K562 (cell line): ENCODE data around the gene IGF1R. TPM values are rescaled to one million over a fixed set of nuclear protein-coding genes. Genes with fewer than 3 reads are reported as not detected.

Source experiments
- ATAC-seq: fragments of 200-7000 bp; cut with Tn5 transposase; 3 replicates; pipeline ENCODE4 v1.9.1; 2020; ENCODE audit warnings: moderate library complexity
- BruUV-seq: library from RNA; stranded (reverse); fragments of 400-500 nt; replicated peaks from 2 replicates; lab custom pipeline; 2021; lab: Mats Ljungman, UMichigan
- CTCF ChIA-PET: fragments of 300-600 bp; formaldehyde crosslinking; extraction: SDS; loops from one replicate; lab custom pipeline; 2021; ENCODE audit warnings: low intra/inter-chr PET ratio; lab: Yijun Ruan, JAX
- POLR2A ChIA-PET: fragments of 300-600, 350-650 bp; sonication (Branson Sonifier 250); formaldehyde crosslinking; extraction: SDS; loops from one replicate; lab custom pipeline; 2021; ENCODE audit warnings: antibody characterized with exemption, inconsistent platforms; lab: Yijun Ruan, JAX
- DNase-seq, 4 experiments: peaks; one replicate each; pipeline versions ENCODE4 v3.0.0 to v3.0.0-alpha.2; 2011 to 2018; ENCODE audit warnings: low spot score in 3 of 4, mixed read lengths in 3 of 4; ENCODE audit errors: extremely low read depth in 1 of 4
- FAIRE-seq: peaks from 2 replicates; lab custom pipeline; 2011; peaks lifted over from hg19 to GRCh38; lab: Jason Lieb, UNC
- H2AFZ ChIP-seq: 2 replicates; pipeline ENCODE4 v1.6.0; 2011; ENCODE audit warnings: low read depth, low read length, control low read depth, inconsistent platforms
- H3K27ac ChIP-seq: fragments of 200-600 bp; 3 replicates; pipeline ENCODE4 v1.8.0; 2011; ENCODE audit warnings: low read depth, mild to moderate bottlenecking, control low read depth, inconsistent platforms, low read length, moderate library complexity, mixed read lengths; ENCODE audit errors: extremely low read depth
- H3K27me3 ChIP-seq, 2 experiments: fragments of 300-600 bp in 1 of 2; 2 replicates in 1 of 2; 3 replicates in 1 of 2; pipeline versions ENCODE4 v1.6.0 to v1.8.0; 2011; ENCODE audit warnings: inconsistent platforms in 2 of 2, low read length in 2 of 2, mild to moderate bottlenecking in 1 of 2, mixed read lengths in 1 of 2, moderate library complexity in 1 of 2; ENCODE audit not compliant: control insufficient read depth in 2 of 2, insufficient read depth in 2 of 2
- H3K36me3 ChIP-seq: fragments of 300-600 bp; 3 replicates; pipeline ENCODE4 v1.8.0; 2011; ENCODE audit warnings: mild to moderate bottlenecking, low read length, inconsistent platforms; ENCODE audit not compliant: control insufficient read depth, insufficient read depth
- H3K4me1 ChIP-seq, 2 experiments: fragments of 200-600 bp in 1 of 2; replicated peaks in 1 of 2; 2 replicates in 1 of 2; 3 replicates in 1 of 2; pipeline versions ENCODE4 v1.5.1 to v1.8.0; 2011; ENCODE audit warnings: inconsistent platforms in 2 of 2, low read length in 2 of 2, mild to moderate bottlenecking in 1 of 2, mixed read lengths in 1 of 2, moderate library complexity in 1 of 2; ENCODE audit not compliant: control insufficient read depth in 2 of 2, insufficient read depth in 2 of 2
- H3K4me2 ChIP-seq: 2 replicates; pipeline ENCODE4 v1.6.1; 2011; ENCODE audit warnings: low read length, control low read depth, inconsistent platforms, mixed read lengths; ENCODE audit not compliant: insufficient read depth
- H3K4me3 ChIP-seq: fragments of 200-600 bp; sonication (generic), shearing (Covaris generic); 2 replicates; pipeline ENCODE4 v1.5.1; 2016; ENCODE audit warnings: control low read depth, inconsistent platforms
- H3K79me2 ChIP-seq: fragments of 200-600 bp; 3 replicates; pipeline ENCODE4 v1.8.0; 2011; ENCODE audit warnings: low read length, inconsistent platforms; ENCODE audit not compliant: control insufficient read depth, insufficient read depth
- H3K9ac ChIP-seq, 2 experiments: 2 replicates each; pipeline versions ENCODE4 v1.6.0 to v1.6.1; 2011; ENCODE audit warnings: low read depth in 2 of 2, low read length in 2 of 2, control low read depth in 1 of 2, inconsistent platforms in 1 of 2, mild to moderate bottlenecking in 1 of 2, mixed read lengths in 1 of 2; ENCODE audit not compliant: insufficient read depth in 1 of 2
- H3K9me1 ChIP-seq: one replicate; pipeline ENCODE4 v1.6.0; 2011; ENCODE audit warnings: inconsistent platforms, mild to moderate bottlenecking, low read length, moderate library complexity; ENCODE audit not compliant: control insufficient read depth, insufficient read depth
- H3K9me3 ChIP-seq: replicated peaks from 2 replicates; pipeline ENCODE4 v1.5.1; 2011; ENCODE audit warnings: low read depth, low read length, inconsistent platforms; ENCODE audit not compliant: control insufficient read depth, insufficient read depth
- H4K20me1 ChIP-seq: replicated peaks from 2 replicates; pipeline ENCODE4 v1.6.1; 2011; ENCODE audit warnings: low read length, inconsistent platforms, mixed read lengths; ENCODE audit not compliant: control insufficient read depth, insufficient read depth
- E2F5 ChIP-seq: sonication (generic); formaldehyde crosslinking; IDR thresholded peaks from 2 replicates; pipeline ENCODE4 v1.8.0; 2022; ENCODE audit warnings: mild to moderate bottlenecking, missing genetic modification reagents
- HNRNPLL ChIP-seq: fragments of 200-400 bp; formaldehyde crosslinking; IDR thresholded peaks from 2 replicates; pipeline ENCODE4 v1.6.1; 2017; ENCODE audit warnings: low read length, low read depth, mild to moderate bottlenecking; ENCODE audit not compliant: poor library complexity, severe bottlenecking
- MGA ChIP-seq: fragments of 450-650 bp; IDR thresholded peaks from 2 replicates; pipeline ENCODE4 v1.6.1; 2016; ENCODE audit warnings: mild to moderate bottlenecking, moderate library complexity
- POLR2AphosphoS2 ChIP-seq: IDR thresholded peaks from 2 replicates; pipeline ENCODE4 v1.6.1; 2012; ENCODE audit warnings: low read length, improper control_type of control experiment
- SREBF2 ChIP-seq: sonication (generic); formaldehyde crosslinking; IDR thresholded peaks from 2 replicates; pipeline ENCODE4 v1.4.0; 2020; ENCODE audit warnings: mild to moderate bottlenecking, missing genetic modification reagents
- TEAD4 ChIP-seq, 2 experiments: sonication (generic) in 1 of 2; formaldehyde crosslinking in 1 of 2; IDR thresholded peaks; 2 replicates each; pipeline versions ENCODE4 v1.6.1 to v1.8.0; 2012 to 2022; ENCODE audit warnings: borderline replicate concordance in 1 of 2, inconsistent platforms in 1 of 2, low read length in 1 of 2, mild to moderate bottlenecking in 1 of 2, missing genetic modification reagents in 1 of 2
- ZNF274 ChIP-seq: IDR thresholded peaks from 2 replicates; pipeline ENCODE4 v1.6.1; 2011; ENCODE audit warnings: low read depth, mild to moderate bottlenecking, low read length, moderate library complexity, borderline replicate concordance
- ZNF277 ChIP-seq: fragments of 250-450 bp; sonication (Bioruptor Pico); IDR thresholded peaks from 2 replicates; pipeline ENCODE4 v1.8.0; 2022; ENCODE audit warnings: inconsistent platforms, mild to moderate bottlenecking, moderate library complexity, borderline replicate concordance
- WGBS: fragments of 100-300 bp; shearing (Covaris generic); methylation state at CpG from one replicate; pipeline ENCODE4 v1.1.6; 2016; ENCODE audit warnings: low coverage, mixed read lengths; ENCODE audit not compliant: insufficient coverage; ENCODE audit errors: missing lambda C conversion rate; 5-methylcytosine and 5-hydroxymethylcytosine counted together
- in situ Hi-C: fragments of 300-500 bp; cut with MboI; formaldehyde crosslinking; loops from 4 replicates; pipeline ENCODE4 v1.15.0; 2018; ENCODE audit warnings: inconsistent platforms, mixed read lengths
- intact Hi-C: fragments of 100-400 bp; cut with micrococcal nuclease; formaldehyde crosslinking; loops from 2 replicates; pipeline ENCODE4 v1.14.2; 2022
- polyA plus RNA-seq, 8 experiments: library from polyadenylated mRNA; depleted of rRNA in 4 of 8; stranded (reverse) in 5 of 8; unstranded in 3 of 8; fragments of >200 nt; fragmentation: Nextera tagmentation in 2 of 8; fragmentation: Illumina TruSeq in 1 of 8; extraction: Ambion mirVana in 2 of 8; extraction: Trizol in 1 of 8; gene quantifications; 2 replicates each; pipeline versions ENCODE4 v1.2.1 to v1.2.3, GENCODE V29; 2011 to 2014; ENCODE audit warnings: inconsistent platforms in 1 of 8, missing spikeins in 1 of 8
- total RNA-seq, 7 experiments: library from RNA; depleted of rRNA in 6 of 7; stranded (reverse); fragments of >200 nt in 6 of 7; fragmentation: Illumina TruSeq in 2 of 7; extraction: Trizol in 2 of 7; gene quantifications; 2 replicates each; pipeline versions ENCODE4 v1.2.1 to v1.2.3, GENCODE V29; 2011 to 2021; ENCODE audit warnings: low replicate concordance in 1 of 7

Gene IGF1R
- total and polyA plus RNA-seq, 9 of the 15 experiments (the other 6 are each of a cell fraction or from before 2014, with no cell fraction given): 0.35 to 8.0 (median 1.6) TPM

GRCh38 chr15:98887976-98888375 is 239.6 kb downstream of the IGF1R start:
- Histone ChIP-seq H3K4me2 (no peak overlapping the region), H3K79me2 (no peaks in the 10 kb centered on the region), H3K9me3 (no peaks in the 10 kb centered on the region), H3K27me3 (peaks cover 20 to 45% of the 10 kb centered on the region in 2 experiments; a peak in 4 of 5 replicates), H3K4me3 (no peak overlapping the region), H3K27ac (no peak overlapping the region), H3K9ac (no peak overlapping the region), H3K4me1 (peaks cover 0 to 4% of the 10 kb centered on the region in 2 experiments; a peak in 1 of 5 replicates), H4K20me1 (peaks cover 20% of the 10 kb centered on the region), H3K9me1 (no peaks in the 10 kb centered on the region), H2AFZ (no peak overlapping the region), H3K36me3 (no peaks in the 10 kb centered on the region)
- POLR2A ChIA-PET: no interaction called here
- DNase-seq (no peak), FAIRE-seq (no peak), ATAC-seq (no peak)
- 4% methylated on average over 8 of the region's 8 CpGs for WGBS
- in situ Hi-C loops (no loop called here), intact Hi-C loops (loop anchor here (10.0 kb wide), 3 partner anchors 113 to 443 kb away; no protein-coding TSS in a partner anchor)
- no TSS peak for BruUV-seq
- CTCF ChIA-PET: no interaction called here
- TF ChIP-seq E2F5 (CRISPR knock-in tag): no peak
- TF ChIP-seq MGA: no peak
- TF ChIP-seq ZNF274: no peak
- TF ChIP-seq HNRNPLL: no peak
- no peak for TF ChIP-seq SREBF2
- TF ChIP-seq TEAD4 (IDR thresholded peaks at IDR 0.05; ENCODE audit: low read length): no peak
- TF ChIP-seq TEAD4 (CRISPR knock-in tag; IDR thresholded peaks at IDR 0.05; ENCODE audit: borderline replicate concordance): no peak
- no peak for TF ChIP-seq POLR2AphosphoS2
- no peak for TF ChIP-seq ZNF277
